HG03039 (cell line): ENCODE data around the gene TEKTIP1.
"Not testable (repeated sequence)": the region's sequence is repeated elsewhere in the genome, so short reads cannot be mapped to it uniquely, and the experiment has no call there.

Source experiments
- ATAC-seq: cut with Tn5 transposase; IDR thresholded peaks from one replicate; pipeline ENCODE4 v1.9.1; 2021; ENCODE audit warnings: mild to moderate bottlenecking, moderate library complexity; ENCODE audit not compliant: unreplicated experiment

Gene TEKTIP1

DNA sequence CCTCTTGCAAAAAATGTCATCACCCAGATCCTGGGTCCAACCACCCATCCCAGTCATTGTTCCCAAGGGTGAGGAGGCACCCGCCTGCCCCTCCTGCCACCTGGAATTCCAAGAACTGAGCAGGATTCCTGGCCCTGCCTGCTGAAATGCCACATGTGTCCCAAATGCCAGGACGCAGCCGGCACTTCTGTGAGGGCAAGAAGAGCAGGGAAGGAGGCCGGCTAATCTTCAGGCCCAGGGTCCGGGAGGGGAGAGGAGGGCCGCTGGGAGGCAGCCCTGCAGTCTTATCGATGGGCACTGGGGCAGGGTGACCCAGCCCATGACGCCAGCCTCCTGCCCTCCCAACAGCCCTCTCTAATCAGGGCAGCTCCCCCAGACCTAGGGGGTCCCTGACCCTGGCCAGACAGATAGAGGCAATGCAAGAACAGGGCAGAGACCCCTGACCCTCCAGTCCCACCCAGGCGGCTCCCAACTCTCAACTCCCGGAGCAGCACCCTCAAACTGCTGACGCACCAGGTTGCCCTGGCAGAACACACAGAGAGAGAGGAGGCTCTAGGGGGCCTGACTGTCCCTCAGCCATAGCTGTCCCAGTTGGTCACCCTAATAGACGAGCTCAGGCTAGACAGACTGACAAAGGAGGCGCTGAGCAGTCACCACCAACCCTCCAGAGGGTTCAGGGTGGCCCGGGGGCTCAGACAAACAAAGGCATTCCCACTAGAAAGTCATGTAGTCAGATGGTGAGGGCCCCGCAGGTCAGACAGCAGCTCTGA is 16.9 kb downstream of the TEKTIP1 start:
- ATAC-seq = no peak

DNA sequence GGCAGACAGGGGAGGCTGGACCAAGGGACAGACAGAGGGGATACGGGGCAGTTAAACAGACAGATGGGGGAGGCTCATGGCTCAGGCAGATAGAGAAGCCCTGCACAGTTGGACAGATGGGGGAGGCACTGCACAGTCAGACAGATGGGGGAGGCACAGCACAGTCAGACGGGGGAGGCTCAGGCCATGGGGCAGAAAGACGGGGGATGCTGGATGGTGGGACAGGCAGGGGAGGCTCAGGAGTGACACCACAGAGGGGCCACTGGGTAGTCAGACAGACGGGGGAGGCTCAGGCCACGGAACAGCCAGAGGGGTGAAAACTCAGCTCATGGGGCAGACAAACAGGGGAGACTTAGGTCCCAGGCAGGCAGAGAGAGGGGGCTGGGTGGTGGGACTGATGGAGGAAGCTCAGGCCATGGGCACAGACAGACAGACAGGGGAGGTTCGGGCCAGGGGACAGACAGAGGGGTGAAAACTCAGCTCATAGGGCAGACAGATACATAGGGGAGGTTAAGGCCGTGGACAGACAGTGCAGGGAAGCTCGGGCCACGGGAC is 17.5 kb downstream of the TEKTIP1 start:
- ATAC-seq = no peak

DNA sequence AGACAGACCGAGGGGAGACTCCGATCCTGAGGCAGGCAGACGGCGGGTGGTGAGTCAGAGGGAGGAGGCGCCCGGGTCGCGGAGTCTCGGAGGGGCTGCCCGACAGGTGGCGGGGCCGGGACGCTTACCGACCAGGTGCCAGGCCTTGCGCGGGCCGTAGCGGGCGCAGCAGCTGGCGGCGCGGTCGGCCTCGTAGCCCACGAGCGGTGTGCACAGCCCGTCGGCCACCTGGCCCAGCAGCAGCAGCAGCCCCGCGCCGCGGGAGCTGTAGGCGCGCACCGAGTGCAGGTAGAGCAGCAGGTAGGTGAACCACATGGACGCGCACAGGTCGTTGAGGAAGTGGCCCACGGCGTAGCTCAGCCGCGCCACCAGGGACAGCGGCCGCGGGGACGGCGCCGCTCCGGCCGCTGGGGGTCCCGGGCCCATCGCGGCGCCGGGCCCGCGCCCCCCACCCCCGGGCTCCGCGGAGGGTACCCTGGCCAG is 18.0 kb downstream of the TEKTIP1 start:
- no peak for ATAC-seq

DNA sequence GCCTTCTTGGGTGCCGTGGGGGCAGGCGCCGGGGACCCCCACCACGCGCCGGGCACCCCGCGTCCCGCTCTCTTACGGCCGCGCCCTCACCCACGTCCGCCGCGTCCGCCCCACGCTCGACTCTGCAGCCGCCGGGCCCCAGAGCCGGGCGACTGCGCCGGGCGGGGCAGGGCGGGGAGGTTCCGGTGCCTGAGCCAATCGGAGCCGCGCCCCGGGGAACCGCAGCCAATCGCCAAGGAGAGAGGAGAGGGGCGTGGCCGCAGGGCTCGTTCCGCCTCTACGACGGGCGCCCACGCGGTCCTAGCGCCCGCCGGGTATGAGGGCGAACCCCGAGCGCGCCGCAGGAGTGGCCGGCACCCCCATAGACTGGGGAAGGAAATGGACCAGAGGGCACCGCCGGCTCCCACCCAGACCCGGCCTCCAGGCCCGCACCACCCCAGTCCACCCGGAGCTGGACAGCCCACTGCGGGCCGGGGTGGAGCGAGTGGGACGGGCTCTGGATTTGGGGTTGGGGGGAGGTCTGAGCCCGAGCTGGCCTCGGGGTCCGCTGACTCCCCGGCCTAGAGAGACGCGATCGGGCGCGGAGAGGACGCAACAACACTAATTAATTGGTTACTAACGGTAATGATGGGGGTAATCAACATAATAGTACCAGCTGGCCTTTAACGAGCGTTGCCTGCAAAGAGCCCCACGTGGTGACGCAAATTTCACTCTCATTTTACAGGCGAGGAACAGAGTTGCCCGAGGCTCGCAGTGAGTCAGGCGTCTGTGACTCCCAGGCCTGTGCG is 18.7 kb downstream of the TEKTIP1 start, which contains the start of gene MFSD12:
Gene MFSD12, minus strand, starts transcription at position 126 of the 788 bp plus-strand sequence. CDS start 183 bp downstream, outside the sequence.
- ATAC-seq = peak; percentile 82

DNA sequence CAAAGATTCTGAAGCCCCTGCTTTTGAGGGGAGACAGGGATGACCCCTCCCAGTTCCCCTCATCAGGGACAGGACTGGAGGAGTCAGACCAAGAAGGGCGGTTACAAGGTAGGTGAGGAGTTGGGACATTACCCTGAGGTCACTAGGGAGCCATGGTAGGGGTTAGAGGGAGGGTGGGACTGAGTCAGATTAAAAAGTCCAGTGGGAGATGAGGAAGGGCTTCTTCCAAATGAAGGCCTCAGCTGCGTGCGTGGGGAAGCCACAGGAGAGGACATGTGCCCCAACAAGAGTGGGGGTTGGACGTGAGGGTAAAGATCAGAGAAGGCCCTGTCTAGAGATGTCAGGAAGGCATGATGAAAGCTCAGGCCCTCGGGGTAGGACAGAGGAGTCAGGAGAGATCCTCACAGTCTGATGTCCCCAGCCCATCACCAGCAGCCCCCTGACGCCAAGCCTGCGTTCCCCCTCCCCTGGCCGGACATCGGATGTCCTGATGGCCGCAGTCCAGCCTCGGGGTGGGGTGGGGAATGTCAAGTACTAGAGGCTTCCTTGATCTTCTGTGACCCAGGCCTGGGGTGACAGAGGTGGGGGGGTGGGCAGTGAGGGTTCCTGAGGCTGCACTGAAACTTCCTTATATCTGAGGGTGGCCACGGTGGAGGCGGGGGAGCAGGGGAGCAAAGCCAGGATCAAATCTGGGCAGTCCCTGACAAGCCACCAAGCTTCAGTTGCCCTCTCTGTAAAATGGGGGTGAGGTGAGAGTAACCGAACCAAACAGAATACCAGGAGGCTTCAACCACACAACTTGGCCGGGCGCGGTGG is 24.9 kb downstream of the TEKTIP1 start:
- ATAC-seq = no peak

DNA sequence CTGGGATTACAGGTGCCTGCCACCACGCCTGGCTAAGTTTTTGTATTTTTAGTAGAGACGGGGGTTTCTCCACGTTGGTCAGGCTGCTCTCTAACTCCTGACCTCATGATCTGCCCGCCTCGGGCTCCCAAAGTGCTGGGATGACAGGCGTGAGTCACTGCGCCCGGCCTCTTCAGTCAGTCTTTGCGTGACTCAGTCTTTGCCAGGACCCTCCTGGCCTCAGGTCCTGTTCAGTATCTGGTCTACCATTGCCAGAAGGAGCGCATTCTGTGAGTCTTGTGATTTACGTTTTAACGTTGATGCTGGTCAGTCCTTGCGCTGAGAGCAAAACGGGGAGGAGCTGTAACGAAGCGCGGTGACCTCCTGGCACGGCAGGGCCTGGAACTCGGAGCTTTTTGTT is 26.2 kb downstream of the TEKTIP1 start:
- no peak for ATAC-seq

DNA sequence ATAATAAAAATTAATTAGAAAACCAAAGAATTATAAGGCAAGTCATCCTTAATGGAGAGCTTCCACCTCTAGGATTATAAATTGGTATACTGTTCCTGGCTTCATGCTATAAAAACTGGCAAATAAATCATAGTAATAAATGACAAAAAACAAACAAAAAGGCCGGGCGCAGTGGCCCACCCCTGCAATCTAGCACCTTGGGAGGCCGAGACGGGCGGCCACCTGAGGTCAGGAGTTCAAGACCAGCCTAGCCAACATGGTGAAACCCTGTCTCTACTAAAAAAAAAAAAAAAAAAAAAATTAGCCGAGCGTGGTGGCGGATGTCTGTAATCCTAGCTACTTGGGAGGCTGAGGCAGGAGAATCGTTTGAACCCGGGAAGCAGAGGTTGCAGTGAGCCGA is 31.1 kb downstream of the TEKTIP1 start:
- not testable (repeated sequence) for ATAC-seq

DNA sequence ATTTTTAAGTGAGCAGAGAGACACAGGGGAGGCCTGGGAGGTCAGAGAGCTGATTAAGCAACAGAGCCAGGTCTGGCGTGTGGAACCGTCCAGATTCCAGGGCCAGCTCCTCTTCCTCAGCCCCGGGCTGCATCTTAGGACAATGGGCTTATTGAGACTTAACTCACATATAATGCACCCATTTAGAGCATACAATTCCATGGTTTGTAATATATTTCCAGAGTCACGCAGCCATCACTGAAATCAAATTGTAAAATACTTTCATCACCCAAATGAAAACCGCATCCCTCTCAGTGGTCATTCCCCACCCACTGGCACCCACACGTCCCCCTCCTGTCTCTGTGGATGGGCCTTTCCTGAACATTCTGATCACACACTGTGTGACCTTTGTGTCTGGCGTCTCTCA is 31.6 kb downstream of the TEKTIP1 start:
- ATAC-seq = no peak

DNA sequence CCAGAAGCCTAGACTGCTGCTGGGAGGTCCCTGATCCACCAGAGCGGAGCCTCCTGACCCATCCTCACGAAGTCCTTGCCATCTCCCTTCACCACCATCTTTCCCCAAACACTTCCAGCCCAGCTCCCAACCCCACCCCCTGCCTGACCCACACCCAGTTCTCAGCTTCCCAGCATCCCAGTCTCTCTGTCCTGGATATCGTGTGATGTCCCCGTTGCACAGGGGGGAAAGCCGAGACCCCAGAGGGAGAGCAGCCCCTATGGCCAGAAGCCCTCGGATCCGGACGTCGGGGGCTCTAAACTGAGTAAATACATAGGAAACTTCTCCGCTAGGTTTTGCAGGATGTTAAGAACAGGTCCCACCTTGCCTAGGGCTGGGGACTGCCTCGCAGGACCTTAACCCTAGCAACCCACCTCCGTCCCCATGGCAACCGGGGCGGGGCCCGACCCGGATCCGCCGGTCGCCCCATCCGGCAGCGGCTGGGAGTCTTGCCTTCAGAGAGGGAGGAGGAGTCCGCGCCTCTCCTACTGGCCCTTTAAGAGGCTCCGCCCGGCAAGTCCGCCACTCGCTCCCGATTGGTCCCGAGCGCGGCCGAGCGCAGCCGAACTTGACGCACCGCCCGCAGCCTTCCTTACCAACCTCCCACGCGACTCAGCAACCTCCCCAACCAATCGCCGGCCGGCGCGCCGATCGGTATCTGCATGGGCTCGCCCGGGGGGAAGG is 33.3 kb downstream of the TEKTIP1 start:
- ATAC-seq = peak; percentile 84

DNA sequence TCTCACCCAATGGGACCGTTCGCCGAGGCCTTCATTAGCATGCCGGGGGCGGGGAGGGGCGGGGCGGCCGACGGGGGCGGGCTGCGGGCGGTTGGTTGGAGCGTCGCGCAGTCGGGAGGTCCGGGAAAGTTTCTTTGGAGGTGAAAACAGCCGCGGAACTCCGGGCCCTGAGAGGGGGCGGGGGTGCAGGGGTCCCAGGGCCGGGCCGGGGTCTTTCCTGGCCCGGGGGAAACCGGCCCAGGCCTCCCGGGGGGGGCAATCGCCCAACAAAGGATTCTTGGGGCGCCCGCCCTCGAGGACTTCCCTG is 33.8 kb downstream of the TEKTIP1 start, which contains the start of gene HMG20B:
Gene HMG20B, plus strand, starts transcription at position 90 of the 307 bp plus-strand sequence. CDS start 366 bp downstream, outside the sequence.
- no peak for ATAC-seq

DNA sequence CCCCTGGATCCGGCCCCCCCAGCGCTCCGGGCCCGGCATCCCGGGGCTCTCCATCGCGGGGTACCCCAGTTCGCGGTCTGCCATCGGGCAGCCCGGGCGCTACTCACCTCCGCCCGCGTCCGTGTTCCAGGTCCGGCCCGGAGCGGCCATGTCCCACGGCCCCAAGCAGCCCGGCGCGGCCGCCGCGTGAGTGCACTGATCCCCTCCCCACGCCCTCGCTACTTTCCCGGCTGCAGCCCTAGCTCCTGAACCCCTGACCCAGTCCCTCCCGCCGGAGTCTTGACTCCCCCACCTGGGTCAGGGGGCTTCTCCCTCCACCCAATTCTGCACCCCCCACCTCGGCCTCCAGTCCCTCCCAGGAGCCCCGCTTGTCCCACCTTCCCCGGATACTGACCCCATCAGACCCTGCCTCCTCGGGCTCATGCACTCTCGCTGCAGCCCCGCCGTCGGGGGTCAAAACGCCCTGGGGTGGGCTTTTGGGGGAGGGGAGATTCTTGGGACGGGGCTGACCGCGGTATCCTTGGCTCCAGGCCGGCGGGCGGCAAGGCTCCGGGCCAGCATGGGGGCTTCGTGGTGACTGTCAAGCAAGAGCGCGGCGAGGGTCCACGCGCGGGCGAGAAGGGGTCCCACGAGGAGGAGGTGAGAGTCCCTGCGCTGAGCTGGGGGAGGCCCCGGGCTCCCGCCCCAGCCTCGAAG is 34.3 kb downstream of the TEKTIP1 start:
- peak; percentile 7 for ATAC-seq

DNA sequence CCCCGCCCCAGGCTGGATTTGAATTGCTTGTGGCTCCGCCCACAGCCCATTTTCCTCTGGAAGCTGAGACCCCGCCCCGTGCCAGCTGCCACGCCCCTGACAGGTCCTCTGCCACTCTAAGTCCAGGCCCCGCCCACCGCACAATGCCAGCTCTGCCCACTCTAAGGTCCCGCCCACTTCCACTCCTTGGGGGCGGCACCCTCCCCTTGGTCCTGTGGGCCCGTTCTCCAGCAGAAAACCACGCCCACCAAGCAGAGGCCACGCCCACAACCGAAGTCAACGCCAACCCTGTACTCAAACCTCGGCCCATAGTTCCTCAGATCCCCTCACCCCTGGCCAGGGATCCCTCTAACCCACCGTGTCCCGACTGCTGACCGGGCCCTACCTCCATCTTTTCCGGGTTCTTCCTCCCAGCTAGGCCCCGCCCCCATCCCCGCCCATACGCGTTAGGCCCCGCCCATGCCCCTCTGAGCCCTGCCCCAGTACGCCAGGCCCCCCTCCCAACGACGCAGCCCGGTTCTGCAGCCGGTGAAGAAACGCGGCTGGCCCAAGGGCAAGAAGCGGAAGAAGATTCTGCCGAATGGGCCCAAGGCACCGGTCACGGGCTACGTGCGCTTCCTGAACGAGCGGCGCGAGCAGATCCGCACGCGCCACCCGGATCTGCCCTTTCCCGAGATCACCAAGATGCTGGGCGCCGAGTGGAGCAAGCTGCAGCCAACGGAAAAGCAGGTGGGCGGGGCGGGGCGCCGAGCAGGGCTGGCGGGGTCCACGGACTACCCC is 35.1 kb downstream of the TEKTIP1 start:
- ATAC-seq = no peak

DNA sequence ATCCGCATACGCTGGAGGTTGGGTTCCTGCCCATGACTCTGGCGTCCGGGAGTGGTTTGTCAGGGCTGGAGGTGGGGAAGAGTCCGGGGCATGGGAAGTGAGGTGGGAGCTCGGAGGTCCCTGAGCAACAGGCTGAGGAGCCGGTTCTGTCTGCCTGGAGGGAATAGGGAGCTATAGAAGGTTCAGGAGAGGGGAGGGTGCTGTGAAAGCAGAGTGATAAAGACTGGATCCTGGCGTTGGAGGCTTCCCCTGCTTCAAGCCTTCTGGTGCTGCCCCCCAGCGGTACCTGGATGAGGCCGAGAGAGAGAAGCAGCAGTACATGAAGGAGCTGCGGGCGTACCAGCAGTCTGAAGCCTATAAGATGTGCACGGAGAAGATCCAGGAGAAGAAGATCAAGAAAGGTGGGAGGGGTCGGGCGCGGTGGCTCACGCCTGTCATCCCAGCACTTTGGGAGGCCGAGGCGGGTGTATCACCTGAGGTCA is 36.3 kb downstream of the TEKTIP1 start:
- ATAC-seq = no peak

DNA sequence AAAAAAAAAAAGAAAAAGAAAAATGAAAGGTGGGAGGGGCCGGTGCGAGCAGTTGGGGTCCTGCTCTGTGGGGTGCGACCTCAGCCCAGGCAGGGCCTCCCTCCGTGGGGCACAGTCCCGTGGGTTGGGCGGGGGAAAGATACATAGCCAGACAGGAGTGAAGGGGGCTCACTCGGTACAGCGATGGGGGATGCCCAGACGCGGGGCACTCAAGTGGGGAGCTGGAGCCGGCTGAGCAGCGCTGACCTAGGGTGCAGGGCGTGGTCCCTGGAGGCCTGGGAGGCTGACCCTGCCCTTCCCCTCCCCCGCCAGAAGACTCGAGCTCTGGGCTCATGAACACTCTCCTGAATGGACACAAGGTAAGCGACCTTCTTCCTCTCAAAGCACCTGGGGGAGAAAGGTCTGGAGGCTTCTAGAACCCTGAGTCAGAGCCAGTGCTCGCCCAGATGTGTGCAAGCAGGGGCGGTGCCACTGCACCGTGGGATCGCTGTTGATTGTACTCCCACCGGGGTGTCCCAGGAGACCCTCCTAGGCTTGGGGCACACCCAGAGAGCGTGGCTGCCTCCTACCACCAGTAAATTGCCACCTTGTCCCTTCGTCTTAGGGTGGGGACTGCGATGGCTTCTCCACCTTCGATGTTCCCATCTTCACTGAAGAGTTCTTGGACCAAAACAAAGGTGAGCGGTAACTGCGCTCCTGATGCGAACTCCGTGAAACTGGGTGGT is 37.1 kb downstream of the TEKTIP1 start:
- no peak for ATAC-seq

DNA sequence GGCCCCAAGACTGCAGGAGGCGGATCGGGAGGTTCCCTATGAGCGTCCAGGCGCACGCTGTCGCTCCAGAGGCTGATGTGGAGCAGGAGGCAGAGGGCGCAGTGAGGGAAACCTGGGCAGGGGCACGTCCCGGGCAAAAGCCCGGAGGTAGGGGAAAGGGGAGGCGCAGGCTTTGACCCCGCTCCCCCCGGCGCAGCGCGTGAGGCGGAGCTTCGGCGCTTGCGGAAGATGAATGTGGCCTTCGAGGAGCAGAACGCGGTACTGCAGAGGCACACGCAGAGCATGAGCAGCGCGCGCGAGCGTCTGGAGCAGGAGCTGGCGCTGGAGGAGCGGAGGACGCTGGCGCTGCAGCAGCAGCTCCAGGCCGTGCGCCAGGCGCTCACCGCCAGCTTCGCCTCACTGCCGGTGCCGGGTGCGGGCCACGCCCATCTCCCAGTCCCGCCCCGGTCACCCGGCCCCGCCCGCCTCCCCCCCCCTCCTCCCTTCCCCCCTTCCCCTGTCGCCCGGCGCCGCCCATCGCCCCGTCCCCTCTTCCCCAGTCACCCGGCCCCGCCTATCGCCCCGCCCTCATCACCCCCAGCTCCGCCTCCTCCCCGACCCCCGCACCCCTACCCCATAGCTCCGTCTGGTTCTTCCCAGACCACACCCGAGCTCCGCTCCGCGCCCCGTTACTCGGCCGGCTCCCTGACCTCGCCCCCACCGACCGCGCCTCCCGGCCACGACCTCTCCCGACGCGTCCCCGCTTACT is 37.9 kb downstream of the TEKTIP1 start:
- ATAC-seq = no peak

DNA sequence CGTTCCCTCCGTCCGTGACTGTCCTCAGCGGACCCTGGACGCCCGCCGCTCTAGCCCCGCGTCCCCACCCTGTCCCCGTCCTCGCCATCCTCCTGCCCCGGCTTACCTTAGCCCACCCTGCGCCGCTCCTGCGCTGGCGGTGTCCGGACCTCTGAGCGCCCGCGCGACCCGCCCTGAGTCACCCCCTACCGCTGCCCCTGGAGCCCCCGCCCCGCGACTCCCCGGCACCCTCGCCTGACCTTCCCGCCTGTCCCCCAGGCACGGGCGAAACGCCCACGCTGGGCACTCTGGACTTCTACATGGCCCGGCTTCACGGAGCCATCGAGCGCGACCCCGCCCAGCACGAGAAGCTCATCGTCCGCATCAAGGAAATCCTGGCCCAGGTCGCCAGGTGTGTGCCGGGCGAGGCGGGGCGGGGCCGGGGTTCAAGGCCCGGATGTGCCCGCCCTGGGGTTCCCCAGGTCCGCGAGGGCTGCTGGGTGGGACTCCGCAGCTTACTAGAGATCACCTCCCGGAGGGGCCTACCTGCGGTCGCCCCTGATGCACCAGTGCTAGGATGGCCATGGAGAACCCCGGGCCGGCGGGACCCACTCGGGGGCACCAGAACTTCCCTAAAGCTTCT is 38.9 kb downstream of the TEKTIP1 start:
- no peak for ATAC-seq

DNA sequence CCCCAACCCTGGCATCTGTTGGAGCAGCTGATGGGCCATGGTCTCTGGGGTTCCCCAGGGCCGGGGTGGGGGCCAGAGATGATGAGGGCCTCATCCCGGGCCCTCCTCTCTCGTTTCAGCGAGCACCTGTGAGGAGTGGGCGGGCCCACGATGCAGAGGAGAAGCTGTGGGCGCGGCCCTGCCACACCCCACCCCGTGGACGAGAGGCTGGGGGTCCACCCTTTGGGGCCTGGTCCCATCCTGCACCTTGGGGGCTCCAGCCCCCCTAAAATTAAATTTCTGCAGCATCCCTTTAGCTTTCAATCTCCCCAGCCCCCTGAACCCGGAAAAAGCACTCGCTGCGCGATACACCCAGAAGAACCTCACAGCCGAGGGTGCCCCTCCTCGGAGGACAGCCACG is 39.4 kb downstream of the TEKTIP1 start:
- no peak for ATAC-seq
